KBM-7 (cell line): ENCODE data around the gene PITPNC1.
"Not testable (repeated sequence)": the region's sequence is repeated elsewhere in the genome, so short reads cannot be mapped to it uniquely, and the experiment has no call there.

ENCODE experiments used
- DNase-seq: peaks from one replicate; pipeline ENCODE4 v3.0.0-alpha.2; 2015
- in situ Hi-C: fragments of 300-500 bp; cut with MboI; formaldehyde crosslinking; loops from 2 replicates; pipeline ENCODE4 v1.14.3; 2020; ENCODE audit warnings: low sequenced_read_pairs, low pct_unique_long_range_greater_than_20kb, mixed read lengths

The PITPNC1 gene

DNA sequence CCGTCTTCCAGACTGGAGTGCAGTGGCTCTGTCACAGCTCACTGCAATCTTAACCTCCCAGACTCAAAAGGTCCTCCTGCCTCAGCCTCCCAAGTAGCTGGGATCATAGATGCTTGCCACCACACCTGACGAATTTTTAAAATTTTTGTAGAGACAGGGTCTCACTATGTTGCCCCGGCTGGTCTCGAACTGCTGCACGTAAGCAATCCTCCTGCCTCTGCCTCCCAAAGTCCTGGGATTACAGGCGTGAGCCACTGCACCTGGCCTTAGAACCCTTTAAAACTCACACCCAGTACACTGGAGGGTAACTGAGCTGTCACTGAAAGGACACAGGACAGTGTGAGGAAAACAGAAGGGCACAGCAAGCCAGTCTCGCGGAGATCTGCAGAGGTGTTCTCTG, 243.0 kb downstream of the PITPNC1 start:
- in situ Hi-C loops: no loop called here
- DNase-seq: no peak

DNA sequence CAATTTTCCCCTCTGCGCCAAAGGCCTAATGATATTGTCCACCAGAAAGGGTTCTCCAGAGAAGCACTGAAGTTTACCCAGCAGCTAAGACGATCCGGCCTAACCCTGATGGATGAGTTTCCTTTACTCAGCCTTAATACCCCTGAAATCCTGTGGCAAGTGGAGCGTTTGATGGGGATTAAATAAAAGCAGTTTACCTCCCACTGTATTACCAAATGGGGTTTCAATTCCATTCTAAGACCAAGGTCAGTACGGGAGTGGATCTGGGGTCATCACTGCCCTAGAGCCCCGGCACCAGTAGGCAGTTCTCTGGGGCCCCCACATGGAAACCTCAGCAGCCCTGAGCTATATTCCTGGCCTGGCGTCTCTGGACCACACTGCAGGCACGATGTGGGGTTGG, 243.6 kb downstream of the PITPNC1 start:
- in situ Hi-C loops: no loop called here
- no peak for DNase-seq

DNA sequence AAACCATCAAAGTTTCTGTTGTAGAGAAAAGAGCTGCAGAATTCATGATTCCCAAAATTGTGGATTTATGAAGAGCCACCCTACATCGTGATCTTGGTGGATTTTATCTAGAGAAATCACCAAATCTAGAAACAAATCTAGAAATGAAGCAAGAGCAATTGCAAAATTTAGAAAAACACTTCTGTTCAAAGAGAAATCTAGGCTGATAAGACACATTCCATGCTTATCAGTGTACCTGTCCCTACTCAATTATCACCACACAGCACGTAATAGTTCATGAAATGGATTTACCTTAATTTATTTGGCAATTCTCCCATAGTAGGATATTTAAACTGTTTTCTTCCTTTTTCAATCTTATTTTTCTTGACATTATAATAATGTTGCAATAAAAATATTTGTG, 246.7 kb downstream of the PITPNC1 start:
- in situ Hi-C loops: no loop called here
- no peak for DNase-seq

DNA sequence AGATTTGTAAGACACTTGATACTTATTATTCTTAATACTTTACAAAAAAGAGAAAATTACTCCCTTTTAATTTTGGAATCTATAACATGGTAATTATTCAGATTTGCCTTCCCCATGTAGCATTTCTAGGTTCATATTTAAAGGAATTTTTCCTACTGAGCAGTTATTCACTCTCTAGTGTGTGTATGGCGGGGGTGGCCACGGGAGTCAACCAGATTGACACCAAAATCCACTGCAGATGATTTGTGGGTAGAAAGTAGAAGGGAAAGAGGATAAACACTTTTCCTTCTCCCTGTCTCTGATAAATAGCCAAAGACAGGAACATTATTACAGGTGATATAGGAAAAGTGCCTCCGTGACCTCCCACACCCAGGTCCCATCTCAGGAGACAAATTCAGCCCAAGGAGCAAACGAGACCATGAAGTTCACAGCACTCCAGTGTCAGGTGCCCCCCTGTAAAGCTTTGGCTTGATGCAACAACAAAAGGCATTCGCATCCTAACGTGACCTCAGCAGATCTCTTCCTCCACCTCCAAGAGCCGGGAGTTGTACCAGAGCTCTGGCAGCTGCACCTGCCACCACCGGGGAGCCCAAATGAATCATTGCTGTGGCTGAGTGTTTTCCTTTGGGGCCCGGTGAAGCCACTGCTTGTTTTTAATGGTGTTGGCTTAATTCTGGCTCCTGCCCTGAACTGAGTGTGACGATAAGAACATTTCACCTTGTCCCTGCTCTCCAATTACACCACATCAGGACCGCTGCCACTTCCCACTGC, 248.0 kb downstream of the PITPNC1 start:
- in situ Hi-C loops: no loop called here
- no peak for DNase-seq

DNA sequence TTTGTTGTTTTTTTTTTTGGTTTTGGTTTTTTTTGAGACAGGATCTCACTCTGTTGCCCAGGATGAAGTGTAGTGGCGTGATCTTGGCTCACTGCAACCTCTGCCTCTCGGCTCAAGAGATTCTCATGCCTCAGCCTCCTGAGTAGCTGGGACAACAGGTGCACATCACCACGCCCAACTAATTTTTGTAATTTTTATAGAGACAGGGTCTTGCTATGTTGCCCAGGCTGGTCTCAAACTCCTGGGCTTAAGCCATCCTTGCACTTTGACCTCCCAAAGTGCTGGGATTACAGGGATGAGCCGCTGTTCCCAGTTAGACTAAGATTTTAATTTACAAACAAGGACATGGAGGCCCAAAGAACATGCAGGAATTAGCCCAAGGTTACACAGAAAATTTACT, 248.9 kb downstream of the PITPNC1 start:
- in situ Hi-C loops: no loop called here
- no peak for DNase-seq

DNA sequence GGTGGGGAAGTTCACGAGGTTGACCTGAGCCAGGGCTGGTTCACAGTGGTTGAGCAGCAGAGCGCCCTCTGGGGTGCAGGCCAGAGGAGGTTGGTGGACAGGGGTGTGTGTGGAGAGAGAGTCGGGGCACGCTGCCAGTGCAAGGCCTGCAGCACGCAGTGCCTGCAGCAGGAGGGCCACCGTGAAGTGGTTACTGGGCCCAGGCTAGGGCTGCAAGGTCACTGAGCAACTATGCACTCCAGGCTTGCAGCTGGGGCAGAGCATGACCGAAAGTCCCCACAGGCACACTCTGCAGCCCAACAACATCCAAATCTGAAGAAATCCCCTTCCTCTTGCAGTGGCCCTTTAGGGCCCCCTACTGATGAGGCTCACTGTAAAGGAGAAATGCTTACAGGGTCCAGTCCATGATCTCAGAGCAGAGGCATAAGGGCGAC, 251.5 kb downstream of the PITPNC1 start:
- DNase-seq: peak; percentile 5
- in situ Hi-C loops: no loop called here

DNA sequence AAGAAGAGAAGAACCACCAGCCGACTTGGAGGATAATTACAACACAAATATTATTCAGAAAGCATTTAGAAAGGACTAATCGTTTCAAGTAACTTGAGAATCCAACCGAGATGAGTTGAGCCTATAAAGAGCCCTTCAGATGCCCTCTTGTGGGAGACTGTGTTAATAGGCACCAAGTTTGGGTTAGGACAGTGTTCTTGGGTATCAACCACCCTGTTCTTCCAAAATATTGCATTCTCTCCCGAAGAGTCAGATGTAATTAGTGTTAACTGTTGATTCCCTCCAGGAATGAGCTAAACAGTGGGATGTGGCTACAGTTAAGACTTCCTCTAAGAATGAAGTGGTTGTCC, 252.9 kb downstream of the PITPNC1 start:
- peak; percentile 20 for DNase-seq
- in situ Hi-C loops: no loop called here

DNA sequence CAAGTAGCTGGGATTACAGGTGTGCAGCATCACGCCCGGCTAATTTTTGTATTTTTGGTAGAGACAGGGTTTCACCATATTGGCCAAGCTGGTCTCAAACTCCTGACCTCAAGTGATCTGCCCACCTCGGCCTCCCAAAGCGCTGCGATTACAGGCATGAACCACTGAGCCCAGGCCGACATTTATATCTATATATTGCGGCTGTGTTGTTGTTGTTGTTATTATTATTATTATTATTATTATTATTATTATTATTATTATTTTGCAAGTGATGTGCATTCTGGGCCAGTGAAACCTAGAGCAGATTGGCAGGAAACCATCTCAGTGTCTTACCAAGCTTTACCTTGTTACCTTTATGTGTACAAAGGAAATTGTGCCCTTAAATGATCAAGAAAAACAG, 253.8 kb downstream of the PITPNC1 start:
- DNase-seq, in situ Hi-C loops: not testable (repeated sequence)

DNA sequence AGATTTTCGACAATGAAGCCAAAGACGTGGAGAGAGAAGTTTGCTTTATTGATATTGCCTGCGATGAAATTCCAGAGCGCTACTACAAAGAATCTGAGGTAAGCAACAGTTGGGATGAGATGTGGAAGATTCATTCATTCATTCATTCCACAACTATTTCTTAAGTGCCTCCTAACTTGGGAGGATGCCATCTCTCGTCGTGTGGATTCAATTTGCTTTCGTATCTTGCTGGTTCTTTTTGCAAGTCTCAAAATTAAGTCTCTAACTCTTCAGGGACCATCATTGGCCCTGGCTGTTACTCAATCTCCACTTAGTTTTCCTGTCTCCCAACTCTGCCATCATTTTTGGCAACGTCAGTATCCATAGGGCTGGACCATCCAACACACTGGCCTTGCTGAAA, 255.1 kb downstream of the PITPNC1 start:
- in situ Hi-C loops: no loop called here
- no peak for DNase-seq

DNA sequence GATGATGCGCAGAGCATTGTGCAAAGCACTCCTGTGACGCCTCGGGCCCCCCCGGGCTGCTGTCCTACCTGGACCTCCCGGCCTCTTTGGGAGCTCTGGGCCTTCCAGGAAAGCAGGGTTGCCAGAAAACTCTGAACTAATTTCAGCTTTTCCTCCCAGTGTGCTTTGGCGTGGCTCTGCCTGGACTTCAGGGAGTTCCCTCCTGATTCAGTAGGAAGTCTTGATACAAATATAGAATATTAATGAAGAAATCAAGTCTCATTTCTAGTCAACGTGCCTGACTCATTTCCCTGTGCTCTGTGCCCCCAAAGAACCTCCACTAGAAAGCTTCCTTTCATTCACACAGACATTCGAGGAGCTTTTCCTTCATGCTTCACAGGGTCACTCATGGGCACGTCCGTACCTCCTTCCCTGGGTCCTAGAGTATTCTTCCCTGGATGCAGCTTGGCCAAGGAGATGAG, 256.7 kb downstream of the PITPNC1 start:
- in situ Hi-C loops: no loop called here
- no peak for DNase-seq

DNA sequence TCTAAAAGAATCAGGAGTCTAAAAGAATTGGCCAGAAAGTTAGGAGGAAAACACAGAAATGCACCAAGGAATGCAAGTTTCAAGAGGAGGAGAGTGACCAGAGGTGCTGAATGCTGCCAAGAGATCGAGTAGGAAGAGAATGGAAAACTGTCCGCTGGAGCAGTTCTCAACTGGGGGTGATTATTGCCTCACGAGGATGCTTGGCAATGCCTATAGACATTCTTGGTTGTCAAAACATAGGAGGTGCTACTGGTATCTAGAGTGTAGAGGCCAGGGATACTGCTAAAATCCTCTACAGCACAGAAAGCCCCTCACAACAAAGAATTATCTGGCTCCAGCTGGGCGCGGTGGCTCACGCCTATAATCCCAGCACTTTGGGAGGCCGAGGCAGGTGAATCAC, 258.6 kb downstream of the PITPNC1 start:
- no peak for DNase-seq
- in situ Hi-C loops: no loop called here

DNA sequence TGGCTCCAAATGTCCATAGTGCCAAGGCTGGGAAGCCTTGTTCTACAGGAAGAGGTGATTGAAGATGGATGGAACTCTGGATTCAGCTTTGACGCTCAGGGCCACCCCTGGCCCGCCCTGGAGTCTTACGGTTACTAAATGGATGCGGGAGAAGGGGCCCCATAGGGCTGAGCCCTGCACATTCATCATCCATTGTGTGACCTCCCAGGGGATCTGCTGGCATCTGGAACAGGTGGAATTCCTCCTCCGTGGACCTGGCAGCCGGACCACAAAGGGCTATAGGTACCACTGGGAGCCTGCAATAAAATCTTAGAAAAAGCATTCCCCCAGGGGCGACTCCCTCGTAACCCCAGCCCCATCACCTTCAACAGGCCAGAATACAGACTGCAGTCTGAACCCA, 259.2 kb downstream of the PITPNC1 start:
- in situ Hi-C loops: no loop called here

DNA sequence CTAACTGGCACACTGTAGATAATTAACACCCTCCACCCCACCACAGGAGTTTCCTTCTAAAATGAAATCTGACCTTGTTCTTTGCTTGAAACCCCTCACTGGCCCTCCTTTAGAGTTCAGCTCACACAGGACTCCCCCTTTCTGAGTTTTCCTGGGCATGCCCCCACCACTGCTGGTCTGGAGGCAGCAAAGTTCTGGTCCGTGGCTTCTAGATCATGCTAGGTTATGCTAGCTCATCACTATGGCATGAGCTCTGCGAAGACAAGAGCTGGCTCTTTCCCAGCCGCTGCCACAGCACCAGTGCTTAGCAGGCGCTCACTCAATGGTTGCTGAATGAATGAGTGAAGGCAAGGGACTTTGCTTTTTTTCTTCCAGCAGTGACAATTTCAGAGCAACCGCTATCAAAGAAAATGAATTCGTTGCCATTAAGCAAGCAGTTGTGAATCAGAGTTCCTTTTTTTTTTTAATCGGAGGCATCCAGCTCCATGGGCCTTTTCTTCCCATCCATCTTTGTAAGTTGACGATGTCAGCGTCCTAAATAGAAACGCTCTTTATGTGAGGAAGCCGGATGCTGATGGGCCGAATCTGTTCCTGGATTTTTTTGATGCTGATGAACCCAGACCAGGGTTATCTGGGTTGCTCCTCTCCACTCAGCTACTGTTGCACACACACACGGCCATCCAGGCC, 259.9 kb downstream of the PITPNC1 start:
- in situ Hi-C loops: no loop called here
- no peak for DNase-seq

More for the DNA sequence above, 259.2 kb downstream of the PITPNC1 start:
- DNase-seq: no peak

DNA sequence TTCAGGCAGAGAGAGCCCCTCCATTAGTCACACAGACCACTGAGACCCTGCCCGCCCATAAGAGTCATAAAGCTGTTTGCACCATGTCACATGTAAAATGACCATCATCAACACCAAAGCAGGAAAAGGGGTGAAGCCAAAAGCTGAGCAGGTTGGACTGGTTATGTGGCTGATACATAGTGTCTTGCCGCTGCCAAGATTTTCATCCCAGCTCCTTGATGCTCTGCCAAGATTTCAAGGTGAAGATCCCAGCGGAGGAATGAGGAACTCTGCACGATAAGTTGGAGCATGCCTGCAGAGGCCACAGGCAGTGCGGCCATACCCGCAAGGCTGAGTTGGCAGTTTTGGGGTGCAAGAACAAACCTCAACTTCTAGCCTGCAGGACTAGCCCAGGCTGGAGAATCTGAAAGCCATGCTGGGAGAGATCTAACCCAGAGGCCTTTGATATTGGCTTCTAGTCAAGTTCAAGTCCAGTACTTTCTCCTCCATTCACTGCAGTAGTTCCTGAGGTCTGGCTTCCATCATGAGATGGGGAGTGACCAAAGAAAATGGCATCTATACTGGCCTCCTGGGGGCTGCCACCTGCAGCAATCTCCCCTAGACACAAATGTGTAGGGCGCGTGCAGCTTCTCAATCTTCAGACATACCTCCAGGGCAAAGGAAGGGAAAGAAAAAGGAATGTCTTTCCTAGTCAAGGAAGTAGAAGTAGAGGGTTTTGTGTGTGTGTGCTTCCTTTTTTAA, 261.0 kb downstream of the PITPNC1 start:
- DNase-seq: no peak
- in situ Hi-C loops: no loop called here

DNA sequence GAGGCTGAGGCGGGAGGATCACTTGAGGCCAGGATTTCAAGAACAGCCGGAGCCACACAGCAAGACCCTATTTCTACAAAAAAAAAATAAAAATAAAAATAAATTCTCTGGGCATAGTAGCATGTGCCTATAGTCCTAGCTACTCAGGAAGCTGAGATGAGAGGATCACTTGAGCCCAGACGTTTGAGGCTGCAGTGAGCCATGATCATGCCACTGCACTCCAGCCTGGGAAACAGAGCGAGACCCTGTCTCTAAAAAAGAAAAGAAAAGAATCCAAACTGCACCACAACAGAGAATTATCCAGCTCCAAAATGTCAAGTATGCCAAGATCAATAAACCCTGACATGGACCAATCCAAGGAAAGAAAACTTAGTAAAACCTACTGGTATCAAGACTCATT, 261.8 kb downstream of the PITPNC1 start:
- in situ Hi-C loops: no loop called here
- no peak for DNase-seq

DNA sequence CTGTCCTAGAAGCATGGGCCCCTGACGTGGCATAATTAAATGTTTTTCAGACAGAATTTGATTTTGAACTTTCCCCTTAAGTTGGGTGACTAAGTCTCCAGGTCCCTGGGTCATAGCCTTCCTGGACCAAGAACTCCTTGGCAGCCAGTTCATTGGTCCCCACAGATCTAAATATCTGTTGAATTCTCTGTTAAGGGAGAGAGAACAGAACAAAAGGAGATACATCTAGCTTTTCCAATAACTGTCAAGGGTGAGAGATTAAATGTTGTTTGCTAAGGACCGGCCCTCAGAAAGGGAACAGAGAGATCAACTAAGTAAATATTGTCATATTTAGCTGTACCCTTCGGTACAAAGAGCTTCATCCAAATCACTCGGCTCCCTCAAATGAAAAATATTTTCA, 262.5 kb downstream of the PITPNC1 start:
- DNase-seq: no peak
- in situ Hi-C loops: no loop called here

DNA sequence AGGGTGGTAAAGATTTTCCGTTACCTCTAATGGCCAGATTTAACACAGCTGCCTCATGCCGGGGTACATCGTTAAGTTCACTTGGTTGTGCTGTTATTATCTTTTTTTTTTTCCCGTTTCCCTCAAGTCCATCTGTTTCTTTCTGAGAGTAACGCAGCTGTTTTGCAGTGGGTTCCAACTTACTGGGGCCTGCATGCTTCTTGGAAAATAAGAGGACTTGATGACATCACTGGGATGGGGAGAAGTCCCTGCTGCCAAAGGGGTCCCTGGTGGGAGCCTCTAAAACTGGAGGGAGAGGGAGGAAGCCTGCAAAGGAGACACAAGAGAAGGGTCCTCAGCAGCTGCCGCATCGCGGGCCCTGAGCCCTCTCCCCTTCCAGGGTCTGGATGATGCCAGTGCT, 262.9 kb downstream of the PITPNC1 start:
- no peak for DNase-seq
- in situ Hi-C loops: no loop called here

DNA sequence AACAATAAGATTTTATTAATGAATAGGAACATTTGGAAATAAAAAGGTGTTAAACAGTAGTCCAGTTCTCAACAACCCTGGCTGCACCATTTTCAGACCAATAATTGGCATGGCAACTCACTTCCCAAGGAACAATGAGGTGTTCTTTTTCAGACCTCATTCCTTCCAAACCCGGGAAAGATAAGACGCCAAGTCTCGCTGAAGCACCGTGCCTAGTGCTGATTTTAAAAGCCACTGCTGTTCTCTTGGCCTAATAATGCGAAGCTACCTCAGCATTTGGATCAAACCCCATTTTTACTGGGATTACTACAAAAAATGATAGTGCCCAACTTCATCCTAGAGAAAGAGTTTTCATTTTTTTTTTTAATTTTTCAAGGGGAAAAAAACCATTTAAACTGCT, 265.4 kb downstream of the PITPNC1 start:
- DNase-seq: no peak
- in situ Hi-C loops: no loop called here

DNA sequence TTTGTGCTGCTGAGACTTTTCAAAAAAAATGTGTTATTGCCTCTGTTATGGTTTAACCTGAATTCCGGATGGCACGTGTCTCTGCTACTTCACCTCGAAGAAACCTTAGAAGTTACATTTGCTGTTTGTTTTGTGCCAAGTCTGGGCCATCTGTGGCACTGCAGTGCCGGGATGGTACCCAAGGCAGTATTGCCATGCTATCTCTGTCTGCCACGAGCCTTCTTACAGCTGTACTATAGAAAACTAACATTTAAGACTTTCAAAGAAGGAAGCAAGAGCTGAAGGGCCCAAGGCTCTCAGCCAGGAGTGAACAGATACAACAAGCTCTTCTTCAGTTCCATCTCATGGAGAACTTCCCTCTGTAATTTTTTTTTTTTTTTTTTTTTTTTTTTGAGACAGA, 267.0 kb downstream of the PITPNC1 start:
- no peak for DNase-seq
- in situ Hi-C loops: no loop called here

DNA sequence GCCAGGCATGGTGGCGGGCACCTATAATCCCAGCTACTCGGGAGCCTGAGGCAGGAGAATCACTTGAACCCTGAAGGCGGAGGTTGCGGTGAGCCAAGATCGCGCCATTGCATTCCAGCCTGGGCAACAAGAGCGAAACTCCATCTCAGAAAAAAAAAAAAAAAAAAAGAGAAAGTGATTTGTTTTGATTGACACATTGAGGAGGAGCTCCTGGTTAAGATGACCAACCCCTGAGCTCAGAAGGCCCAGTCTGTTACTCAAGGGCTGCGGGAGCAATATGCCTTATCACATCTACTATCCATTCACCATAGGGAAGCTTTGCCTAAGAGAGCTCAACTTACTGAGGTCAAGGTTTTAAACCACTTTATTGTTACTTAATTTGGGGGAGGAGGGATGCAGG, 268.1 kb downstream of the PITPNC1 start:
- in situ Hi-C loops, DNase-seq: not testable (repeated sequence)
